ENCODE data around the gene SIGLEC15.

SIGLEC15 gene

GRCh38 chr18:45879681-45880655, 54.5 kb downstream of the SIGLEC15 start:
- DNase-seq (ENCODE audit: low spot score), result peak; percentile 23

- no peak for DNase-seq (ENCODE audit: low spot score)
Measured at GRCh38 chr18:45880876-45881558, 55.5 kb downstream of the SIGLEC15 start.

GRCh38 chr18:45887585-45887984, 62.1 kb downstream of the SIGLEC15 start:
- no peak for DNase-seq (ENCODE audit: low spot score)

- DNase-seq (ENCODE audit: low spot score), result no peak
Measured at GRCh38 chr18:45889419-45890064, 64.1 kb downstream of the SIGLEC15 start.

DNA sequence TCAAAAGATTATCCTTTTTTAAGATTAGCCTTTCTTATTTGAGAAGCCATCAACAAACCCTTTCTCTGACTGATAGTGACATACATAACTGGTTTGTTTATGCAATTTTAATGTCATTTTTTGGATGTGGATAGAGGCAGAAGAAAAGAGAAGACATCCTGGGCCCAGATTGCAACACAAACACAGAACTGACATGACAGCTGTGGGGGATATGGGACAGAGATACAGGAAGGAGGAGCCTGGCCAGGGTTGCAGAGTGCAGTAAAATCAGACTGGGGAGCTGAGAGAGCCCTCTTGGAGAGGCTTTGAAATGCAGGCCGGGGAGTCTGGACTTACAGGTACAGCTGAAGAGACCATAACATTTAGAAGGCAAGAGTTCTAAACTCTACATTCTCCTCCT, 65.1 kb downstream of the SIGLEC15 start:
- DNase-seq (ENCODE audit: low spot score), result no peak

DNA sequence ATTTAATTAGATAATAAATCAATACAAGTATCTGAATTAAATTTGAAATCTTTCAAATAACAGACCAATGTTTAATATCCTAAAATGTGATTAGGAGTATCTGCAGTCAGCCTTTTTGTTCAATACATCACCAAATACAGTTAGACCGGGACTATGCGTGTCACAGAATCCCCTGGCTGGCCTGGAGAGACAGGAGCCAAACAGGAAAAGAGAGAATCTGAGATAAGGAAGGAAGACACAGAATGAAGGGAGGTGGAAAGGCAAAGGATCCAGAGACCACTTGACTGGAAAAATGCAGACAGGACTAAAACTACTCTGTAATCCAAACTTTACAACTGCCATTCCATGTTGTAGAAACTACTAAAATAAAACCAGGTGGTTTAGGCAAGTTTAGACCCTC, 66.3 kb downstream of the SIGLEC15 start:
- no peak for DNase-seq (ENCODE audit: low spot score)
